ENCODE data around the gene LMAN2L.
"Not testable (repeated sequence)": the region's sequence is repeated elsewhere in the genome, so short reads cannot be mapped to it uniquely, and the experiment has no call there.

Gene LMAN2L

GRCh38 chr2:96685577-96686459, 54.0 kb downstream of the LMAN2L start:
- no peak for DNase-seq

GRCh38 chr2:96684883-96685576, 54.8 kb downstream of the LMAN2L start:
- no peak for DNase-seq

GRCh38 chr2:96683972-96684820, 55.7 kb downstream of the LMAN2L start:
- no peak for DNase-seq

- DNase-seq, result no peak
These were observed 56.6 kb downstream of the LMAN2L start for GRCh38 chr2:96683307-96683706.

GRCh38 chr2:96681540-96681939, 58.3 kb downstream of the LMAN2L start:
- DNase-seq, result no peak

- no peak for DNase-seq
These were observed 59.2 kb downstream of the LMAN2L start for GRCh38 chr2:96680561-96681141.

- DNase-seq, result no peak
These were observed 60.0 kb downstream of the LMAN2L start for GRCh38 chr2:96679848-96680247.

GRCh38 chr2:96669539-96670215, 70.2 kb downstream of the LMAN2L start:
- no peak for DNase-seq

- no peak for DNase-seq
These were observed 71.1 kb downstream of the LMAN2L start for GRCh38 chr2:96668771-96669170.

GRCh38 chr2:96665717-96666116, 74.1 kb downstream of the LMAN2L start:
- not testable (repeated sequence) for DNase-seq

- DNase-seq, result no peak
These were observed 74.7 kb downstream of the LMAN2L start for GRCh38 chr2:96665083-96665569.

- no peak for DNase-seq
These were observed 75.4 kb downstream of the LMAN2L start for GRCh38 chr2:96664366-96664925.

GRCh38 chr2:96663829-96664228, 76.0 kb downstream of the LMAN2L start:
- DNase-seq, result no peak

- no peak for DNase-seq
These were observed 76.7 kb downstream of the LMAN2L start for GRCh38 chr2:96663177-96663576.

- DNase-seq, result no peak
These were observed 77.5 kb downstream of the LMAN2L start for GRCh38 chr2:96662360-96662759.

GRCh38 chr2:96661324-96661723, 78.5 kb downstream of the LMAN2L start:
- DNase-seq, result no peak

GRCh38 chr2:96656540-96656939, 83.3 kb downstream of the LMAN2L start:
- DNase-seq, result no peak
